GM21786 (cell line): ENCODE measurements around the gene SPDYC.
A peak's percentile ranks its signal among the peaks of the same experiment; 100 is the strongest.
"Not testable (repeated sequence)": the region's sequence is repeated elsewhere in the genome, so short reads cannot be mapped to it uniquely, and the experiment has no call there.

Source experiments
- ATAC-seq: cut with Tn5 transposase; IDR thresholded peaks from one replicate; pipeline ENCODE4 v1.9.1; 2021; ENCODE audit not compliant: unreplicated experiment

The SPDYC gene

GRCh38 chr11:65134240-65134951 lies 35.6 kb upstream of the SPDYC start, which contains the start of gene SYVN1:
Gene SYVN1, minus strand, starts transcription at chr11:65134519. Its CDS starts 918 bp downstream, at chr11:65133601.
- peak; percentile 44 for ATAC-seq

- peak; percentile 64 for ATAC-seq
Observed at GRCh38 chr11:65134952-65135632, 34.9 kb upstream of the SPDYC start.

GRCh38 chr11:65135633-65136145 lies 34.3 kb upstream of the SPDYC start:
- no peak for ATAC-seq

GRCh38 chr11:65136515-65137096 lies 33.4 kb upstream of the SPDYC start:
- ATAC-seq: no peak

- ATAC-seq: no peak
Observed at GRCh38 chr11:65141896-65142494, 28.0 kb upstream of the SPDYC start.

- no peak for ATAC-seq
Observed at GRCh38 chr11:65147352-65148075, 22.5 kb upstream of the SPDYC start.

GRCh38 chr11:65148657-65149056 lies 21.4 kb upstream of the SPDYC start:
- no peak for ATAC-seq

GRCh38 chr11:65150131-65150508 lies 19.9 kb upstream of the SPDYC start:
- ATAC-seq: not testable (repeated sequence)

- peak; percentile 66 for ATAC-seq
Observed at GRCh38 chr11:65150509-65151299, 19.3 kb upstream of the SPDYC start.

GRCh38 chr11:65151331-65151899 lies 18.6 kb upstream of the SPDYC start:
- ATAC-seq: no peak

- ATAC-seq: no peak
Observed at GRCh38 chr11:65152122-65152521, 17.9 kb upstream of the SPDYC start.

GRCh38 chr11:65156256-65156655 lies 13.8 kb upstream of the SPDYC start:
- ATAC-seq: no peak

GRCh38 chr11:65156926-65157325 lies 13.1 kb upstream of the SPDYC start:
- ATAC-seq: no peak

- no peak for ATAC-seq
Observed at GRCh38 chr11:65157336-65157735, 12.7 kb upstream of the SPDYC start.

- ATAC-seq: peak; percentile 60
Observed at GRCh38 chr11:65159012-65159411, 11.0 kb upstream of the SPDYC start.

- no peak for ATAC-seq
Observed at GRCh38 chr11:65160643-65161042, 9.4 kb upstream of the SPDYC start.

- ATAC-seq: no peak
Observed at GRCh38 chr11:65163684-65164083, 6.3 kb upstream of the SPDYC start.

GRCh38 chr11:65165410-65166317 lies 4.4 kb upstream of the SPDYC start:
- ATAC-seq: no peak

GRCh38 chr11:65166893-65167292 lies 3.1 kb upstream of the SPDYC start:
- ATAC-seq: no peak
